DMS114 treated with DMSO at 0.1 percent for 48 hours (cell line): ENCODE results near the gene CHRNE.
"Not testable (repeated sequence)": the region's sequence is repeated elsewhere in the genome, so short reads cannot be mapped to it uniquely, and the experiment has no call there.

Experiments
- DNase-seq: peaks from one replicate; lab custom pipeline; 2025; ENCODE audit not compliant: unreplicated experiment; lab: John Stamatoyannopoulos, UW

Gene CHRNE

GRCh38 chr17:4857347-4857746 lies 45.6 kb downstream of the CHRNE start:
- not testable (repeated sequence) for DNase-seq

GRCh38 chr17:4856937-4857314 lies 46.0 kb downstream of the CHRNE start:
- DNase-seq: no peak

GRCh38 chr17:4856271-4856936 lies 46.5 kb downstream of the CHRNE start:
- no peak for DNase-seq

- no peak for DNase-seq
Measured at GRCh38 chr17:4854111-4854681, 48.7 kb downstream of the CHRNE start.

GRCh38 chr17:4853208-4853671 lies 49.7 kb downstream of the CHRNE start:
- no peak for DNase-seq

- no peak for DNase-seq
Measured at GRCh38 chr17:4852567-4853207, 50.2 kb downstream of the CHRNE start.

- no peak for DNase-seq
Measured at GRCh38 chr17:4851084-4851483, 51.8 kb downstream of the CHRNE start.

- DNase-seq: no peak
Measured at GRCh38 chr17:4850246-4850645, 52.7 kb downstream of the CHRNE start.

GRCh38 chr17:4849011-4849536 lies 53.8 kb downstream of the CHRNE start:
- no peak for DNase-seq
